ENCODE results near the gene ACER2. TPM values are rescaled to one million over a fixed set of nuclear protein-coding genes. Genes with fewer than 3 reads are reported as not detected.

Gene ACER2
- total and polyA plus RNA-seq, 10 of the 15 experiments (the other 5 are each of a cell fraction or from before 2014, with no cell fraction given): 0.07 to 3.1 (median 2.2) TPM

GRCh38 chr9:19385786-19386501, 22.9 kb upstream of the ACER2 start:
- Histone ChIP-seq H3K27me3 (replicated peaks in 1 of 2; ENCODE audit: control insufficient read depth in 2 of 2, insufficient read depth in 2 of 2, low read length in 1 of 2) (no peaks in the 10 kb centered on the region), H2AFZ (ENCODE audit: control insufficient read depth, low read depth, low read length) (no peak overlapping the region), H3K4me2 (ENCODE audit: control insufficient read depth, insufficient read depth) (no peak overlapping the region), H3K9ac (ENCODE audit: control insufficient read depth, insufficient read depth, low read length) (no peak overlapping the region), H3K4me3 (no peak overlapping the region), H3K9me3 (replicated peaks; ENCODE audit: control insufficient read depth, insufficient read depth, low read length) (no peaks in the 10 kb centered on the region), H4K20me1 (ENCODE audit: control insufficient read depth, insufficient read depth) (no peaks in the 10 kb centered on the region), H3K27ac (ENCODE audit: control insufficient read depth, insufficient read depth) (no peak overlapping the region), H3K36me3 (ENCODE audit: control insufficient read depth in 2 of 2, insufficient read depth in 2 of 2, low read length in 1 of 2) (no peaks in the 10 kb centered on the region), H3K79me2 (ENCODE audit: control insufficient read depth, insufficient read depth, low read length) (peaks cover 4% of the 10 kb centered on the region), H3K4me1 (ENCODE audit: control insufficient read depth, insufficient read depth, low read length) (peaks cover 5% of the 10 kb centered on the region; the same call in 1 of the 2 replicates)
- no peak for TF ChIP-seq RELB (IDR thresholded peaks at IDR 0.05; ENCODE audit: low read depth)
- no peak for TF ChIP-seq NRF1 (conservative IDR thresholded peaks at IDR 0.05; ENCODE audit: low read depth, low read length)
- TF ChIP-seq, protein P1, sequence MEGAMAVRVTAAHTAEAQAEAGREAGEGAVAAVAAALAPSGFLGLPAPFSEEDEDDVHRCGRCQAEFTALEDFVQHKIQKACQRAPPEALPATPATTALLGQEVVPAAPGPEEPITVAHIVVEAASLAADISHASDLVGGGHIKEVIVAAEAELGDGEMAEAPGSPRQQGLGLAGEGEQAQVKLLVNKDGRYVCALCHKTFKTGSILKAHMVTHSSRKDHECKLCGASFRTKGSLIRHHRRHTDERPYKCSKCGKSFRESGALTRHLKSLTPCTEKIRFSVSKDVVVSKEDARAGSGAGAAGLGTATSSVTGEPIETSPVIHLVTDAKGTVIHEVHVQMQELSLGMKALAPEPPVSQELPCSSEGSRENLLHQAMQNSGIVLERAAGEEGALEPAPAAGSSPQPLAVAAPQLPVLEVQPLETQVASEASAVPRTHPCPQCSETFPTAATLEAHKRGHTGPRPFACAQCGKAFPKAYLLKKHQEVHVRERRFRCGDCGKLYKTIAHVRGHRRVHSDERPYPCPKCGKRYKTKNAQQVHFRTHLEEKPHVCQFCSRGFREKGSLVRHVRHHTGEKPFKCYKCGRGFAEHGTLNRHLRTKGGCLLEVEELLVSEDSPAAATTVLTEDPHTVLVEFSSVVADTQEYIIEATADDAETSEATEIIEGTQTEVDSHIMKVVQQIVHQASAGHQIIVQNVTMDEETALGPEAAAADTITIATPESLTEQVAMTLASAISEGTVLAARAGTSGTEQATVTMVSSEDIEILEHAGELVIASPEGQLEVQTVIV (IDR thresholded peaks at IDR 0.05; ENCODE audit: borderline replicate concordance, partially characterized antibody): no peak
- SMC1A ChIA-PET (ENCODE audit: uncharacterized antibody, unreplicated experiment): no interaction called here
- in situ Hi-C loops (cut with MboI): no loop called here
- BruUV-seq (replicated peaks): no TSS peak
- FAIRE-seq (no peak), DNase-seq (ENCODE audit: low read depth, low spot score) (no peak), ATAC-seq (no peak)
- WGBS (ENCODE audit: insufficient coverage, insufficient replicate concordance, low lambda C conversion rate, missing lambda C conversion rate): 70% methylated on average over 6 of the region's 6 CpGs
- CTCF ChIA-PET: interaction anchor here (1.2 kb wide), 1 partner anchor 9 kb away, joined by 3 read pairs; no protein-coding TSS in a partner anchor
- RAD21 ChIA-PET (ENCODE audit: unreplicated experiment): no interaction called here
- POLR2A ChIA-PET: no interaction called here
- intact Hi-C loops (cut with micrococcal nuclease; ENCODE audit: unreplicated experiment): no loop called here

Measured in GM12878 (cell line).